SHP77 treated with DMSO at 0.1 percent for 48 hours (cell line): ENCODE measurements around the gene CD244.
"Not testable (repeated sequence)": the region's sequence is repeated elsewhere in the genome, so short reads cannot be mapped to it uniquely, and the experiment has no call there.

ENCODE experiments used
- DNase-seq: peaks from one replicate; lab custom pipeline; 2025; lab: John Stamatoyannopoulos, UW

The CD244 gene

GRCh38 chr1:160811147-160811546, 51.5 kb downstream of the CD244 start:
- no peak for DNase-seq

GRCh38 chr1:160810486-160810885, 52.2 kb downstream of the CD244 start:
- no peak for DNase-seq

- no peak for DNase-seq
Observed at GRCh38 chr1:160808289-160808688, 54.4 kb downstream of the CD244 start.

DNA sequence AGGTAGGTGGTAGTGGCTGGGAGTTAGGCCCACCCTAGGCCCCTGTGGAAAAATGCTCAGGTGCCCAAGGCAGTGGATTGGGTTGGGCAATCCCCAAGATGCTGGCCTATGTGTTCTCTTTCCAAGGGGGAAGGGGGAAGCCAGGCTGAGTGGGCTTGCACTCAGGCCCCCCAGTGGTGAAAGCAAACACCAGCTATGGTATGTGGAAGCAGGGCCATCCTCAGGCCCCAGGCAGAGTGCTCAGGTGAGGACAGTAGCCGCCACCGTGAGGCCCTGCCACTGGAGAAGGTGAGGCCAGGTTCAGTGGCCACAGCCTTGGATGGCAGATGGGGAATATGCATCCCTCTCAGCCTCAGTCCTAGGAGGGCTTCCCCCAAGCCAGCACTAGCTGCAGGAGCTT, 54.9 kb downstream of the CD244 start:
- DNase-seq = no peak

DNA sequence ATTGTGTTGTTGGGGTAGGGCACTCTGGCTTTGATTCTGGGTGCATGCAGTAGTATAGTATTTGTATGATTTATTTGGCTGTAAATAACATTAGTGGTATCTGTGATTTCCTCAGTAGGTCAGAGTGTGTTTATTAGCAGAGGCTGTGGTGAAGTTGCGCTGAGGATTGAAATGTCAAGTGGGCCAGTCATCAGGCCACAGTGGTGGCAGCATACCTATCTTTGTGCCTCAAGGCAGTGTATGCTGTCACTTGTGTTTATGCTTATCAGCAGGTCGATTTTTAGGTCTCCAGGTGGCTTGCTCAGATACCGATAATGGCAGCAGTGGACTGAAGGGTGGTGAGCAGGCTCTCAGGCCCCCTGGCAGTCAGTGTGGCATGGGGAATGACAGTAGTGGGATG, 55.4 kb downstream of the CD244 start:
- no peak for DNase-seq

DNA sequence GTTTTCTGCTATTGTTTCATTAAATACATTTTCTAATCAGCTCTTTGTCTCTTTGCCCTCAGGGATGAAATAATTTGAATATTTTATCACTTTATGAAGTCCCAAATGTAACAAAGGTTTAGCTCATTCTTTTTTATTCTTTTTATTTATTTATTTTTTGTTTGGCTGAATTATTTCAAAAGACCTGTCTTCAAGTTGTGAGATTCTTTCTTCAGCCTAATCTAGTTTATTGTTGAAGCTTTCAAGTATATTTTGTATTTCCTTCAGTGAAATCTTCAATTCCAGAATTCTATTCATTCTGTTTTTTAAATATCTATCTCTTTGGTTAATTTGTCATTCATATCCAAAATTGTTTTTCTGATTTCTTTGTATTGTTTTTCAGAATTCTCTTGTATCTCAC, 55.9 kb downstream of the CD244 start:
- DNase-seq = no peak

DNA sequence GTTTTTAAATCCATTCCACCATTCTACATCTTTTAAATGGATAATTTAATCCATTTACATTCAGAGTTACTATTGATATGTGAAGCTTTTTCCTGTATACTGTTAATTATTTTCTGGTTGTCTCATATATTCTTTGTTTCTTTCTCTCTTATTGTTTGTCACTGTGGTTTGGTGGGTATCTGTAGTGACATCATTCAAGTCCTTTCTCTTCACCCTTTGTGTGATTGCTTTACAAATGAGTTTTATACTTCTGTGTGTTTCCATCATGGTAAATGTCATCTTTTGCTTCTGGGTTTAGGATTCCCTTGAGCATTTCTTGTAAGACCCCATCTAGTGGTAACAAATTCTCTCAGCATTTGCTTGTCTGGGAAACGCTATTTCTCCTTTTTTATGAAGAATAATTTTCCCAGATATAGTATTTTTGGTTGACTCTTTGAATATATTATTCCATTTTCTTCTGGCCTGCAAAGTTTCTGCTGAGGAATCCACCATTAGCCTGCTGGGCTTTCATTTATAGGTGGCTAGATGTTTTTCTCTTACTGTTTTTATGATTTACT, 56.5 kb downstream of the CD244 start:
- no peak for DNase-seq

DNA sequence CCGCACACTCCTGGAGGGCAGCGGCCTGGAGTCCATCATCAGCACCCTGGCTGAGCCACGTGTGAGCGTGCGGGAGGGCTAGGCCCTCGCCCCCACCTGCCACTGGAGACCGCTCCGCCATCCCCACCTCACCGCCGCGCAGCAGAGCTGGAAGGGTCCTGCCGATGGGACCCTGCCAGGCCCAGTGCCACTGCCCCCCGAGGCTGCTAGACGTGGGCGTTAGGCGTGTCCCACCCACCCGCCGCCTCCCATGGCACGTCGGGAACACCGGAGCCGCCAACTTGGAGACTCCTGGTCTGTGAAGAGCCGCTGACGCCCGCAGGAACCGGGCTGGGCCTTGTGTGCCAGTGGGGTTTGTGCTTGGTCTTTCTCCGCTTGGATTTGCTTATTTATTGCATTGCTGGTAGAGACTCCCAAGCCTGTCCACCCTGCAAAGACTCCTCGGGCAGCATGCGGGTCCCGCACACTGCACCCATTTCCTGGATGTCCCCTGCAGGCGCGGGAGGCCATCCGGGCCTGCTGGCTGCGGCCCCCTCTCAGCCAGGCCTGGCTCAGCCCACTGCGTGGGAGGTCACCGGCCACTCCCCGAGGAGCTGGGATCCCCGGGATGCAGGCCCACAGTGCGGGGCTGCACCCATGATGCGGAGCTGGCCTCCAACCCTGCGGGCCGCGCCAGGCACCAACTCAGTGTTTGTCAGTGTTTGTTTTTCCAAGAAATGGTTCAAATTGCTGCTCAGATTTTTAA, 60.7 kb downstream of the CD244 start:
- no peak for DNase-seq

- DNase-seq = no peak
Observed at GRCh38 chr1:160800645-160801408, 61.9 kb downstream of the CD244 start.

DNA sequence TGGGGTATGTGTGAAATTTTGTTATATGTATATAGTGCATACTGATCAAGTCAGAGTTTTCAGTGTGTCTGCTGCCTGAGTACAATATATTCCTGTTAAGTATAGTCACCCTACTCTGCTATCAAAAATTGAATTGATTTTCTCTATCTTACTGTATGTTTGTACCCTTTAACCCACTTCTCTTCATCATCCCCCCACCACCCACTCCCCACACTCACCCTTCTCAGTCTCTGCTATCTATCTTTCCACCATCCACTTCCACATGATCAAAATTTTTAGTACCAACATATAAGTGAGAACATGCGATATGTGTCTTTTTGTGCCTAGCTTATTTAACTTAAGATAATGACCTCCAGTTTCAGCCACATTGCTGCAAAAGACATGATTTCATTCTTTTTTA, 62.5 kb downstream of the CD244 start:
- DNase-seq = no peak

- DNase-seq = no peak
Observed at GRCh38 chr1:160799641-160800040, 63.0 kb downstream of the CD244 start.

DNA sequence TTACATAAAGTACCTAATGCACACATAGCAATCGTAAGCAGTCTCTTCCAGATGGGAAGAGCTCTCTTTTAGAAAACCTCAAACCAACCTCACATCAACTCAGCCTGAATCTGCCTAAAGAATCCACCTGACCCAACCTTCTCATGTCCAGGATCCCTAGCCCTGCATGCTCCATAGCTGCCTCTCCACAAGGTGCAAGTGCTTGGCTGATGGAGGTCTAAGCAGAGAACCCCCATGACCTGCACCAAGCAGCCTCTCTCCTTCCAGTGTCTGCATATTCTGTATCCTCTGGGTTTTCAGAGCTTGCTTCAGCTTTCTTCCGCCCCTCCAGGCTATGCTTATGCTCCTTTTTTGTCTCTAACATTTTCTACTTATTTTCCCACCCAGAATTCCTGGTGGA, 64.2 kb downstream of the CD244 start:
- DNase-seq = no peak

GRCh38 chr1:160797861-160798273, 64.8 kb downstream of the CD244 start:
- no peak for DNase-seq

DNA sequence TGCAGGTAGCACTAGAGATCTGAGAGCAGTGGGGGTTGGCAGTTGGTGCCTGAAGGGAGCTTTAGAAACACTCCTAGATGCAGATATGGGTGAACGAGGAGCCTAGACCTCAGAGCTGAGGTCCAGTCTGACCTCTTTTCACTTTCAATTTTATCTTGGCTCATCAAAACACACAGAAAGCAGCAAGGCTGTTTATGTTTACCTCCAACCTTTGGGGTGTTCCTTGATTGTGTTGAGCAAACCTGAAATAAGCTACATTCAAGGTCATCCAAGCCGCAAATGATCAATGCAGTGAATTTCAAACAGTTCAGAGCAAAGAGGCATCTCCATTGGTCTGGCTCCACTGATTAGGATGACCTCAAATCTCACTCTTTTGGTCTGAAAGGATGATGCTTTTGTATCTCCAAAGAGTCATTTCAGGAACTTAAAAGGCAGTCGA, 65.4 kb downstream of the CD244 start:
- DNase-seq = no peak

DNA sequence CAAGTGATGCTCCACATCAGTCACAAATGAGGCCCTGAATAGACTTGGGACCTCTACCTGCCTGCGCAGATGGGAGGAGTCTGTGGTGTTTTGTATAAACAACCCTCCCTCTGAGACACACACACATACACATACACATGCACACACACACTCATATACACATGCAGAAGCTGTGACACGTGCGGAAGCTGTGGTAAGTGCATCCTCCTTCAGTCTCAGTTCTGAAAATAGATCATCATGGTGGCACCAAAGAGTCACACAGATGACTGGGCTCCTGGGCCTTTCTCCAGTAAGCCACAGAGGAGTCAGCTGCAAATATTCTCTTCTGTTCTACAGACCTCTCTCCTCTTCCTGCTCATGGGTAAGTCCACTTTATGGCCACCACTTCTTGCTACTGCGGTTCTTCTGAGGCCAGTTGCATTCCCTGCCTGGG, 66.7 kb downstream of the CD244 start, which contains the start of gene LY9:
LY9 (plus strand) TSS at position 224 of the 433 bp plus-strand sequence; CDS start at position 238, 14 bp downstream.
- no peak for DNase-seq

- DNase-seq = no peak
Observed at GRCh38 chr1:160794376-160794775, 68.3 kb downstream of the CD244 start.

- DNase-seq = no peak
Observed at GRCh38 chr1:160789702-160790611, 72.7 kb downstream of the CD244 start.

GRCh38 chr1:160789051-160789701, 73.5 kb downstream of the CD244 start:
- no peak for DNase-seq

DNA sequence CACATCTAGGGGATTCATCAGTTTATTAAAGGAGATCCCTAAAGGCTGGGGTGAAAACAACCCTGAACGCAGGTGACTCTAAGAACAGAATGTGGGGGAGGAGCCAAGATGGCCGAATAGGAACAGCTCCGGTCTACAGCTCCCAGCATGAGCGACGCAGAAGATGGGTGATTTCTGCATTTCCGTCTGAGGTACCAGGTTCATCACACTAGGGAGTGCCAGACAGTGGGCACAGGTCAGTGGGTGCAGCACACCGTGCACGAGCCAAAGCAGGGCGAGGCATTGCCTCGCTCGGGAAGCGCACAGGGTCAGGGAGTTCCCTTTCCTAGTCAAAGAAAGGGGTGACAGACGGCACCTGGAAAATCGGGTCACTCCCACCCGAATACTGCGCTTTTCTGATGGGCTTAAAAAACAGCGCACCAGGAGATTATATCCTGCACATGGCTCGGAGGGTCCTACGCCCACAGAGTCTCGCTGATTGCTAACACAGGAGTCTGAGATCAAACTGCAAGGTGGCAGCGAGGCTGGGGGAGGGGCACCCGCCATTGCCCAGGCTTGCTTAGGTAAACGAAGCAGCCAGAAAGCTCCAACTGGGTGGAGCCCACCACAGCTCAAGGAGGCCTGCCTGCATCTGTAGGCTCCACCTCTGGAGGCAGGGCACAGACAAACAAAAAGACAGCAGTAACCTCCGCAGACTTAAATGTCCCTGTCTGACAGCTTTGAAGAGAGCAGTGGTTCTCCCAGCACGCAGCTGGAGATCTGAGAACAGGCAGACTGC, 79.5 kb downstream of the CD244 start:
- not testable (repeated sequence) for DNase-seq

GRCh38 chr1:160781914-160782689, 80.6 kb downstream of the CD244 start:
- no peak for DNase-seq
